ENCODE results near the gene SIX2.

The SIX2 gene

GRCh38 chr2:44964752-44965236 is 44.5 kb downstream of the SIX2 start:
- no peak for DNase-seq (ENCODE audit: low read depth, low spot score)
- TF ChIP-seq CTCF (IDR thresholded peaks at IDR 0.05; ENCODE audit: low read depth, low read length): peak; percentile 26
- H3K4me3 ChIP-seq (ENCODE audit: low read depth, low read length): no peak overlapping the region
- in situ Hi-C loops (cut with HindIII; ENCODE audit: low sequenced_read_pairs): no loop called here

GRCh38 chr2:44962176-44962695 is 47.0 kb downstream of the SIX2 start:
- in situ Hi-C loops (cut with HindIII; ENCODE audit: low sequenced_read_pairs): no loop called here
- TF ChIP-seq CTCF (IDR thresholded peaks at IDR 0.05; ENCODE audit: low read depth, low read length): no peak
- DNase-seq (ENCODE audit: low read depth, low spot score): no peak
- H3K4me3 ChIP-seq (ENCODE audit: low read depth, low read length): no peak overlapping the region

- in situ Hi-C loops (cut with HindIII; ENCODE audit: low sequenced_read_pairs): no loop called here
- TF ChIP-seq CTCF (IDR thresholded peaks at IDR 0.05; ENCODE audit: low read depth, low read length): no peak
- H3K4me3 ChIP-seq (ENCODE audit: low read depth, low read length): no peak overlapping the region
- DNase-seq (ENCODE audit: low read depth, low spot score): no peak
Measured at GRCh38 chr2:44960871-44961270, 48.4 kb downstream of the SIX2 start.

- no peak for DNase-seq (ENCODE audit: low read depth, low spot score)
- in situ Hi-C loops (cut with HindIII; ENCODE audit: low sequenced_read_pairs): no loop called here
- H3K4me3 ChIP-seq (ENCODE audit: low read depth, low read length): no peak overlapping the region
- no peak for TF ChIP-seq CTCF (IDR thresholded peaks at IDR 0.05; ENCODE audit: low read depth, low read length)
Measured at GRCh38 chr2:44959855-44960254, 49.4 kb downstream of the SIX2 start.

GRCh38 chr2:44957656-44958327 is 51.5 kb downstream of the SIX2 start:
- in situ Hi-C loops (cut with HindIII; ENCODE audit: low sequenced_read_pairs): no loop called here
- TF ChIP-seq CTCF (IDR thresholded peaks at IDR 0.05; ENCODE audit: low read depth, low read length): no peak
- no peak overlapping the region for H3K4me3 ChIP-seq (ENCODE audit: low read depth, low read length)
- DNase-seq (ENCODE audit: low read depth, low spot score): no peak

- in situ Hi-C loops (cut with HindIII; ENCODE audit: low sequenced_read_pairs): no loop called here
- TF ChIP-seq CTCF (IDR thresholded peaks at IDR 0.05; ENCODE audit: low read depth, low read length): no peak
- DNase-seq (ENCODE audit: low read depth, low spot score): no peak
- no peak overlapping the region for H3K4me3 ChIP-seq (ENCODE audit: low read depth, low read length)
Measured at GRCh38 chr2:44956843-44957242, 52.4 kb downstream of the SIX2 start.

Data from astrocyte of the spinal cord (primary cell).